ENCODE measurements around the gene C14orf132.

The C14orf132 gene

GRCh38 chr14:96017882-96018281, 21.3 kb upstream of the C14orf132 start:
- DNase-seq (ENCODE audit: low read depth, low spot score): no peak
- H3K4me3 ChIP-seq (ENCODE audit: low read depth, low read length): no peak overlapping the region
- CTCF ChIA-PET: interaction anchor here (1.6 kb wide), 1 partner anchor 24 kb away, joined by 3 read pairs; no protein-coding TSS in a partner anchor
- no peak for TF ChIP-seq CTCF (IDR thresholded peaks at IDR 0.05; ENCODE audit: insufficient read depth, low read length, missing control alignments)
- POLR2A ChIA-PET: no interaction called here

GRCh38 chr14:96027431-96028355, 11.5 kb upstream of the C14orf132 start:
- DNase-seq (ENCODE audit: low read depth, low spot score): no peak
- POLR2A ChIA-PET: no interaction called here
- CTCF ChIA-PET: interaction anchor here (1.2 to 1.5 kb wide), 2 partner anchors 11 to 55 kb away, joined by 3 to 5 read pairs; no protein-coding TSS in a partner anchor
- no peak overlapping the region for H3K4me3 ChIP-seq (ENCODE audit: low read depth, low read length)
- no peak for TF ChIP-seq CTCF (IDR thresholded peaks at IDR 0.05; ENCODE audit: insufficient read depth, low read length, missing control alignments)

GRCh38 chr14:96029089-96029645, 10.0 kb upstream of the C14orf132 start:
- CTCF ChIA-PET: interaction anchor here (1.5 kb wide), 2 partner anchors 9 to 66 kb away, joined by 3 to 5 read pairs; no protein-coding TSS in a partner anchor
- no peak for DNase-seq (ENCODE audit: low read depth, low spot score)
- TF ChIP-seq CTCF (IDR thresholded peaks at IDR 0.05; ENCODE audit: insufficient read depth, low read length, missing control alignments): no peak
- POLR2A ChIA-PET: interaction anchor here (0.8 kb wide), 1 partner anchor 16 kb away, joined by 3 read pairs; no protein-coding TSS in a partner anchor
- H3K4me3 ChIP-seq (ENCODE audit: low read depth, low read length): no peak overlapping the region

GRCh38 chr14:96030108-96030760, 8.9 kb upstream of the C14orf132 start:
- POLR2A ChIA-PET: no interaction called here
- no peak overlapping the region for H3K4me3 ChIP-seq (ENCODE audit: low read depth, low read length)
- TF ChIP-seq CTCF (IDR thresholded peaks at IDR 0.05; ENCODE audit: insufficient read depth, low read length, missing control alignments): no peak
- CTCF ChIA-PET: no interaction called here
- no peak for DNase-seq (ENCODE audit: low read depth, low spot score)

GRCh38 chr14:96031691-96032090, 7.5 kb upstream of the C14orf132 start:
- POLR2A ChIA-PET: no interaction called here

More at GRCh38 chr14:96031691-96032090, 7.5 kb upstream of the C14orf132 start:
- no peak for TF ChIP-seq CTCF (IDR thresholded peaks at IDR 0.05; ENCODE audit: insufficient read depth, low read length, missing control alignments)
- CTCF ChIA-PET: interaction anchor here (1.4 kb wide), 2 partner anchors 32 to 66 kb away, joined by 3 read pairs; no protein-coding TSS in a partner anchor
- H3K4me3 ChIP-seq (ENCODE audit: low read depth, low read length): no peak overlapping the region
- DNase-seq (ENCODE audit: low read depth, low spot score): no peak
